ENCODE results near the gene KDM6A. TPM values are rescaled to one million over a fixed set of nuclear protein-coding genes. Genes with fewer than 3 reads are reported as not detected.
"Not testable (repeated sequence)": the region's sequence is repeated elsewhere in the genome, so short reads cannot be mapped to it uniquely, and the experiment has no call there.

KDM6A gene
- total RNA-seq, 6 experiments from 2014 or later, result 7.1 to 20.9 (median 15.7) TPM

DNA sequence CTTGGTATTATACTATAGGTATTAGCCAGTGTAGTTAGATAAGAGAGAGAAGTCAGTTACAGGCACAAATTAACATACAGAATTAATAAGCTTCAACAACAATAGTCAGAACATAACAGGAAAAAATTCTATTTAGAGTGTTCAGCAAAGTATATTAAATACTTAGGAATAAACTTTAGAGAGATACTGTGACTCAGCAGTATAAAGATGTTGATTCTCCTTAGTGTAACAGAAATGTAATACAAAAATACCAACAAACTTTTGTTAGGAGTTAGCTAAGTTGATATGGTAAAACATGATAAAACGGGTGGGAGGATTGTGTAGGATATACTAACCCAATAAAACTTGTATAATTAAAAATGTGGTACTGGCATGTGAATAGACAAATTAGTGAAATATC is 173.4 kb downstream of the KDM6A start:
- TF ChIP-seq, protein P1, sequence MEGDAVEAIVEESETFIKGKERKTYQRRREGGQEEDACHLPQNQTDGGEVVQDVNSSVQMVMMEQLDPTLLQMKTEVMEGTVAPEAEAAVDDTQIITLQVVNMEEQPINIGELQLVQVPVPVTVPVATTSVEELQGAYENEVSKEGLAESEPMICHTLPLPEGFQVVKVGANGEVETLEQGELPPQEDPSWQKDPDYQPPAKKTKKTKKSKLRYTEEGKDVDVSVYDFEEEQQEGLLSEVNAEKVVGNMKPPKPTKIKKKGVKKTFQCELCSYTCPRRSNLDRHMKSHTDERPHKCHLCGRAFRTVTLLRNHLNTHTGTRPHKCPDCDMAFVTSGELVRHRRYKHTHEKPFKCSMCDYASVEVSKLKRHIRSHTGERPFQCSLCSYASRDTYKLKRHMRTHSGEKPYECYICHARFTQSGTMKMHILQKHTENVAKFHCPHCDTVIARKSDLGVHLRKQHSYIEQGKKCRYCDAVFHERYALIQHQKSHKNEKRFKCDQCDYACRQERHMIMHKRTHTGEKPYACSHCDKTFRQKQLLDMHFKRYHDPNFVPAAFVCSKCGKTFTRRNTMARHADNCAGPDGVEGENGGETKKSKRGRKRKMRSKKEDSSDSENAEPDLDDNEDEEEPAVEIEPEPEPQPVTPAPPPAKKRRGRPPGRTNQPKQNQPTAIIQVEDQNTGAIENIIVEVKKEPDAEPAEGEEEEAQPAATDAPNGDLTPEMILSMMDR (IDR thresholded peaks at IDR 0.05), result no peak
- TF ChIP-seq POLR2A (IDR thresholded peaks at IDR 0.05), result no peak
- Histone ChIP-seq H3K9me3 (no peaks in the 10 kb centered on the region), H3K27me3 (no peaks in the 10 kb centered on the region), H3K36me3 (peaks cover 0 to under 1% (median 0%) of the 10 kb centered on the region in 4 donors), H3K4me1 (no peaks in the 10 kb centered on the region), H3K27ac (no peak overlapping the region), H3K4me3 (no peak overlapping the region)
- 83% methylated on average over 1 of the region's 1 CpG for WGBS (ENCODE audit: insufficient coverage, low coverage, low lambda C conversion rate, missing lambda C conversion rate)
- intact Hi-C loops (cut with DNase I), result no loop called here
- DNase-seq (no peak), ATAC-seq (no peak)

DNA sequence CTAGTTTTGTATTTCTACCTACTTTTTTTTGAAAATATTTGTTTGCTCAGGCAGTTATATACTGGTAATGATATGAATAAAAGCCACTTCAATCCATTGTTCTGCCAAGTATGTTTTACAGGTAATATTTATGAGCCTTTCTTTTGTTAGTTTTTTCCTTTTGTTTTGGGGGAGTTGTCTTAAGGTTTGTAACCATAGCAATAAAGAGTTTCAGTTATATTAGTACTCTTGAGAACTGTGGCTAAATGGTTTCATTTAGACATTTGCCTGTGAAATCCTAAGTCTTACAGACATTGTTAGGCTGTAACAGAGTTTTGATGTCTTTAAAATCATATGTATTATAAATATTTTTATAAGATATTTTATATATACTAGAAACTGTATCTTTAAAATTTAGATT is 177.6 kb downstream of the KDM6A start:
- no peak for DNase-seq
- no peaks in the 10 kb centered on the region for H3K9me3 ChIP-seq
- no peak for ATAC-seq
- no peaks in the 10 kb centered on the region for H3K27me3 ChIP-seq
- TF ChIP-seq POLR2A (IDR thresholded peaks at IDR 0.05), result no peak
- no peak overlapping the region for H3K27ac ChIP-seq
- intact Hi-C loops (cut with DNase I), result no loop called here
- H3K4me3 ChIP-seq, result no peak overlapping the region
- no peaks in the 10 kb centered on the region for H3K4me1 ChIP-seq
- peaks cover 0 to 20% (median 0%) of the 10 kb centered on the region in 4 donors for H3K36me3 ChIP-seq

DNA sequence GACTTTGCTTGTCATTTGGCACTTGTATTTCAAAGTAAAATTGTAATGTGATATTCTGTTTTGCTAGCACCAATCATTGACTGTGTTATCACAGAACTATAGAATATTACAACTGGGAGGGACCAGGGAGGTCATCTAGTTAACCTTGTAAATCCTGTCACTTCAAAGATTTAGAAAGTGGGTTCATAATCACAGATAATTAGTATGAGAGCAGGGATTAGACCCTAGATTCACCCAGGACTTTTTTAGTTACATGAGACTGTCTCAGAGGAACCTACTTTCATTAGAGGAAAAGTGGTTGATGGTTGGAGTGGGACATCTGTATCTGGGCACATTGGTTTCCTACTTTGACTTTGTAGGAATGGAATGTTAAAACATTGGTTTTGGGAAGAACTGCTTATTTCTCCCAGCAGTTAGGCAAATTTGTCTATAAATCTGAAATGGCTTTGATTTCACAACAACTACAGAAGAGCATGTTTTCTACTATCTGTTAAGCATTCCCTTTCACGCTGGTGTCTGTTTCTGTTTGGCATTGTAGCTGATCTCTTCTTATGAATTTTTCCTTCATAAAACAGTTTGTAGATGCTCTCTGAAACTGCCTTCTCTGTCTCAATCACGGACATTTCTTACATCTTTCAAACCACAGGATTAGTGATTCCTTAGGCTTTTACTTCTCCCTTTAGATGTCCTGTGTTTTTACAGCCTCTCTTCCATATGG is 183.6 kb downstream of the KDM6A start:
- Histone ChIP-seq H3K27me3 (no peaks in the 10 kb centered on the region), H3K4me3 (no peak overlapping the region), H3K36me3 (peaks cover 0 to 42% (median 8%) of the 10 kb centered on the region in 4 donors), H3K27ac (no peak overlapping the region), H3K9me3 (no peaks in the 10 kb centered on the region), H3K4me1 (no peaks in the 10 kb centered on the region)
- WGBS (ENCODE audit: insufficient coverage, low coverage, low lambda C conversion rate, missing lambda C conversion rate), result 70% methylated on average over 1 of the region's 2 CpGs
- ATAC-seq (no peak), DNase-seq (no peak)
- intact Hi-C loops (cut with DNase I), result no loop called here
- TF ChIP-seq, protein P1 (IDR thresholded peaks at IDR 0.05), result no peak
- no peak for TF ChIP-seq POLR2A (IDR thresholded peaks at IDR 0.05)

DNA sequence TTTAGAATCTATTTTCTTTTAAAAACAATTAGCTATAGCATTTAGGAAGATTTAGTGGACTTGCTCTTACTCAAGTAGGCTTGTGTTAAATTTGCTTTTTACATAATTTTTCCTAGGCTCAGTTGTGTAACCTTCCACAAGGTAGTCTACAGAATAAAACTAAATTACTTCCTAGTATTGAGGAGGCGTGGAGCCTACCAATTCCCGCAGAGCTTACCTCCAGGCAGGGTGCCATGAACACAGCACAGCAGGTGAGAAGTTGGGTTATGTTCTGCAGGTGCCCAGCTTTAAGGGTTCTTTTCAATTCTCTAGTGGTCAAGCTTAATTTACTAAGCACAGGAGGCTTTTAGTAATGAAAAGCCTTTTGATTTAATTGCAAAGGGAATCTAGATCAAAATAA is 186.9 kb downstream of the KDM6A start:
- H3K27me3 ChIP-seq; DNase-seq; H3K4me3 ChIP-seq; ATAC-seq; intact Hi-C loops (cut with DNase I); H3K4me1 ChIP-seq; H3K27ac ChIP-seq; H3K9me3 ChIP-seq: not testable (repeated sequence)
- peaks cover 0 to 42% (median 19%) of the 10 kb centered on the region in 4 donors for H3K36me3 ChIP-seq
- 89% methylated on average over 2 of the region's 2 CpGs for WGBS (ENCODE audit: insufficient coverage, low coverage, low lambda C conversion rate, missing lambda C conversion rate)

DNA sequence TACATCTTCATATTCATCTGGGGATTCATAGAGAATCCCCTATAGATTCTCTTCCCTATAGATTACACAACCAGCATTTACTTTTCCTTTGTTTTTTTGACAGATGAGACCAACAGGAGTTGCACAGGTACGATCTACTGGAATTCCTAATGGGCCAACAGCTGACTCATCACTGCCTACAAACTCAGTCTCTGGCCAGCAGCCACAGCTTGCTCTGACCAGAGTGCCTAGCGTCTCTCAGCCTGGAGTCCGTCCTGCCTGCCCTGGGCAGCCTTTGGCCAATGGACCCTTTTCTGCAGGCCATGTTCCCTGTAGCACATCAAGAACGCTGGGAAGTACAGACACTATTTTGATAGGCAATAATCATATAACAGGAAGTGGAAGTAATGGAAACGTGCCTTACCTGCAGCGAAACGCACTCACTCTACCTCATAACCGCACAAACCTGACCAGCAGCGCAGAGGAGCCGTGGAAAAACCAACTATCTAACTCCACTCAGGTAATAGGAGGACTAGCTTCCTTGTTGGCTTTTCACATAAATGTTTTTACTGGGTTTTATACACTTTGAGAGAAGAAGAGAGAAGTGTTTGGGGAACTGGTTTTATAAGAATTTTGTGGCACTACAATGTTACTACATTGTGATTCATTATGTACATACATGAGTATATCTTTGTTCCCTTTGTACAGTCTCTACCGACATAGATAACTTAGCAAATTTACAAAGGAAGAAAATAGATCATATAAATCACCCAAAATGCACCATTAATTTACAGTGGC is 190.5 kb downstream of the KDM6A start:
- H3K4me3 ChIP-seq, result no peak overlapping the region
- peaks cover 0 to 47% (median 19%) of the 10 kb centered on the region in 4 donors for H3K36me3 ChIP-seq
- 79% methylated on average over 10 of the region's 11 CpGs for WGBS (ENCODE audit: insufficient coverage, low coverage, low lambda C conversion rate, missing lambda C conversion rate)
- TF ChIP-seq, protein P1 (IDR thresholded peaks at IDR 0.05), result no peak
- TF ChIP-seq POLR2A (IDR thresholded peaks at IDR 0.05), result no peak
- H3K9me3 ChIP-seq, result no peaks in the 10 kb centered on the region
- ATAC-seq (peak; percentile 86 to 98 (median 92)), DNase-seq (peak; percentile 67 to 83 (median 78))
- no peaks in the 10 kb centered on the region for H3K27me3 ChIP-seq
- H3K27ac ChIP-seq, result no peak overlapping the region
- intact Hi-C loops (cut with DNase I), result no loop called here
- H3K4me1 ChIP-seq, result no peaks in the 10 kb centered on the region

All from right lobe of liver (tissue), 6 donors.